T-helper 1 cell treated with Interleukin-12 subunit alpha and Interleukin-12 subunit beta and Interleukin-4 antibody, amounts not matched to agents 30 μg/mL and 1 μg/mL, for 36 hours (primary cell): Measurements from ENCODE around the gene RPTOR.

Source experiments
- H3K27ac Mint-ChIP-seq: one replicate; pipeline ENCODE4 v1.8.0; 2021; ENCODE audit warnings: mild to moderate bottlenecking, mixed read lengths
- H3K27me3 Mint-ChIP-seq: one replicate; pipeline ENCODE4 v1.8.0; 2021; ENCODE audit warnings: low read depth, mixed read lengths
- H3K36me3 Mint-ChIP-seq: one replicate; pipeline ENCODE4 v1.8.0; 2021; ENCODE audit warnings: low read depth, mixed read lengths
- H3K4me1 Mint-ChIP-seq: one replicate; pipeline ENCODE4 v1.8.0; 2021; ENCODE audit warnings: low read depth, mixed read lengths
- H3K4me3 Mint-ChIP-seq: one replicate; pipeline ENCODE4 v1.8.0; 2021; ENCODE audit warnings: mild to moderate bottlenecking, moderate library complexity, mixed read lengths
- H3K9me3 Mint-ChIP-seq: one replicate; pipeline ENCODE4 v1.8.0; 2021; ENCODE audit warnings: mixed read lengths

RPTOR gene

GRCh38 chr17:80656590-80656989, 112.0 kb downstream of the RPTOR start:
- Mint-ChIP-seq H3K27ac (no peak overlapping the region), H3K4me1 (peaks cover 29% of the 10 kb centered on the region), H3K27me3 (no peaks in the 10 kb centered on the region), H3K36me3 (peaks cover 33% of the 10 kb centered on the region), H3K4me3 (no peak overlapping the region), H3K9me3 (peaks cover 21% of the 10 kb centered on the region)

GRCh38 chr17:80657561-80657960, 112.9 kb downstream of the RPTOR start:
- H3K27ac Mint-ChIP-seq = no peak overlapping the region
- no peaks in the 10 kb centered on the region for H3K27me3 Mint-ChIP-seq

GRCh38 chr17:80658821-80659220, 114.2 kb downstream of the RPTOR start:
- H3K27ac Mint-ChIP-seq = no peak overlapping the region
- no peaks in the 10 kb centered on the region for H3K27me3 Mint-ChIP-seq
- H3K4me3 Mint-ChIP-seq = no peak overlapping the region
- H3K36me3 Mint-ChIP-seq = peaks cover 25% of the 10 kb centered on the region
- H3K4me1 Mint-ChIP-seq = peaks cover 41% of the 10 kb centered on the region
- peaks cover 16% of the 10 kb centered on the region for H3K9me3 Mint-ChIP-seq

More at GRCh38 chr17:80657561-80657960, 112.9 kb downstream of the RPTOR start:
- Mint-ChIP-seq H3K9me3 (peaks cover 21% of the 10 kb centered on the region), H3K36me3 (peaks cover 32% of the 10 kb centered on the region), H3K4me3 (no peak overlapping the region), H3K4me1 (peaks cover 34% of the 10 kb centered on the region)

GRCh38 chr17:80659651-80660050, 115.0 kb downstream of the RPTOR start:
- Mint-ChIP-seq H3K36me3 (peaks cover 23% of the 10 kb centered on the region), H3K27ac (no peak overlapping the region), H3K9me3 (peaks cover 16% of the 10 kb centered on the region), H3K4me3 (no peak overlapping the region), H3K27me3 (no peaks in the 10 kb centered on the region), H3K4me1 (peaks cover 47% of the 10 kb centered on the region)

GRCh38 chr17:80660527-80661198, 116.0 kb downstream of the RPTOR start:
- H3K9me3 Mint-ChIP-seq = peaks cover 16% of the 10 kb centered on the region
- peak overlapping the region; percentile 75 for H3K27ac Mint-ChIP-seq
- H3K36me3 Mint-ChIP-seq = peaks cover 25% of the 10 kb centered on the region
- no peaks in the 10 kb centered on the region for H3K27me3 Mint-ChIP-seq
- no peak overlapping the region for H3K4me3 Mint-ChIP-seq
- H3K4me1 Mint-ChIP-seq = peaks cover 53% of the 10 kb centered on the region

- no peak overlapping the region for H3K4me3 Mint-ChIP-seq
- no peaks in the 10 kb centered on the region for H3K27me3 Mint-ChIP-seq
- peaks cover 12% of the 10 kb centered on the region for H3K9me3 Mint-ChIP-seq
- H3K4me1 Mint-ChIP-seq = peaks cover 68% of the 10 kb centered on the region
- H3K36me3 Mint-ChIP-seq = peaks cover 31% of the 10 kb centered on the region
- peak overlapping the region; percentile 92 for H3K27ac Mint-ChIP-seq
Measured at GRCh38 chr17:80662557-80662956, 117.9 kb downstream of the RPTOR start.

- Mint-ChIP-seq H3K27ac (peak overlapping the region; percentile 92), H3K9me3 (peaks cover under 1% of the 10 kb centered on the region), H3K4me3 (peak overlapping the region; percentile 66), H3K27me3 (no peaks in the 10 kb centered on the region), H3K4me1 (peaks cover 74% of the 10 kb centered on the region), H3K36me3 (peaks cover 25% of the 10 kb centered on the region)
Measured at GRCh38 chr17:80663781-80664206, 119.2 kb downstream of the RPTOR start.

- peaks cover 24% of the 10 kb centered on the region for H3K36me3 Mint-ChIP-seq
- H3K9me3 Mint-ChIP-seq = no peaks in the 10 kb centered on the region
- peak overlapping the region; percentile 66 for H3K4me3 Mint-ChIP-seq
- no peaks in the 10 kb centered on the region for H3K27me3 Mint-ChIP-seq
- H3K27ac Mint-ChIP-seq = peak overlapping the region; percentile 92
- H3K4me1 Mint-ChIP-seq = peaks cover 76% of the 10 kb centered on the region
Measured at GRCh38 chr17:80664217-80664790, 119.7 kb downstream of the RPTOR start.

GRCh38 chr17:80665792-80666191, 121.2 kb downstream of the RPTOR start:
- peaks cover 87% of the 10 kb centered on the region for H3K4me1 Mint-ChIP-seq

GRCh38 chr17:80666867-80667266, 122.2 kb downstream of the RPTOR start:
- no peaks in the 10 kb centered on the region for H3K9me3 Mint-ChIP-seq
- peaks cover 90% of the 10 kb centered on the region for H3K4me1 Mint-ChIP-seq
- peaks cover 39% of the 10 kb centered on the region for H3K36me3 Mint-ChIP-seq
- no peaks in the 10 kb centered on the region for H3K27me3 Mint-ChIP-seq
- H3K27ac Mint-ChIP-seq = peak overlapping the region; percentile 84
- H3K4me3 Mint-ChIP-seq = peak overlapping the region; percentile 35

More at GRCh38 chr17:80665792-80666191, 121.2 kb downstream of the RPTOR start:
- peak overlapping the region; percentile 83 for H3K27ac Mint-ChIP-seq
- H3K36me3 Mint-ChIP-seq = peaks cover 34% of the 10 kb centered on the region
- no peaks in the 10 kb centered on the region for H3K9me3 Mint-ChIP-seq
- H3K4me3 Mint-ChIP-seq = peak overlapping the region; percentile 77
- H3K27me3 Mint-ChIP-seq = no peaks in the 10 kb centered on the region

- Mint-ChIP-seq H3K27me3 (no peaks in the 10 kb centered on the region), H3K4me3 (peak overlapping the region; percentile 38), H3K36me3 (peaks cover 36% of the 10 kb centered on the region), H3K9me3 (no peaks in the 10 kb centered on the region), H3K4me1 (peaks cover 84% of the 10 kb centered on the region), H3K27ac (peak overlapping the region; percentile 84)
Measured at GRCh38 chr17:80667462-80668277, 123.0 kb downstream of the RPTOR start.

- Mint-ChIP-seq H3K4me3 (peak overlapping the region; percentile 38), H3K27ac (peak overlapping the region; percentile 84), H3K4me1 (peaks cover 83% of the 10 kb centered on the region), H3K36me3 (peaks cover 39% of the 10 kb centered on the region), H3K9me3 (no peaks in the 10 kb centered on the region), H3K27me3 (no peaks in the 10 kb centered on the region)
Measured at GRCh38 chr17:80668375-80669148, 123.9 kb downstream of the RPTOR start.

- H3K27me3 Mint-ChIP-seq = no peaks in the 10 kb centered on the region
- H3K4me3 Mint-ChIP-seq = peak overlapping the region; percentile 62
- peaks cover 41% of the 10 kb centered on the region for H3K36me3 Mint-ChIP-seq
- H3K27ac Mint-ChIP-seq = peak overlapping the region; percentile 74
- no peaks in the 10 kb centered on the region for H3K9me3 Mint-ChIP-seq
- peaks cover 75% of the 10 kb centered on the region for H3K4me1 Mint-ChIP-seq
Measured at GRCh38 chr17:80671039-80671824, 126.6 kb downstream of the RPTOR start.

- Mint-ChIP-seq H3K36me3 (peaks cover 38% of the 10 kb centered on the region), H3K27ac (peak overlapping the region; percentile 18), H3K27me3 (no peaks in the 10 kb centered on the region), H3K4me1 (peaks cover 75% of the 10 kb centered on the region), H3K4me3 (no peak overlapping the region), H3K9me3 (no peaks in the 10 kb centered on the region)
Measured at GRCh38 chr17:80671825-80672110, 127.1 kb downstream of the RPTOR start.
